GM19351 (cell line): ENCODE measurements around the gene TNS3.
"Not testable (repeated sequence)": the region's sequence is repeated elsewhere in the genome, so short reads cannot be mapped to it uniquely, and the experiment has no call there.

Source experiments
- ATAC-seq: cut with Tn5 transposase; IDR thresholded peaks from one replicate; pipeline ENCODE4 v1.9.1; 2021; ENCODE audit warnings: mild to moderate bottlenecking, moderate library complexity; ENCODE audit not compliant: unreplicated experiment

Gene TNS3

GRCh38 chr7:47474937-47475879, 106.7 kb downstream of the TNS3 start:
- peak; percentile 89 for ATAC-seq

GRCh38 chr7:47474211-47474936, 107.5 kb downstream of the TNS3 start:
- no peak for ATAC-seq

- ATAC-seq: peak; percentile 49
Observed at GRCh38 chr7:47473499-47474210, 108.3 kb downstream of the TNS3 start.

- no peak for ATAC-seq
Observed at GRCh38 chr7:47472444-47473157, 109.3 kb downstream of the TNS3 start.

GRCh38 chr7:47471831-47472230, 110.1 kb downstream of the TNS3 start:
- no peak for ATAC-seq

GRCh38 chr7:47471358-47471703, 110.6 kb downstream of the TNS3 start:
- no peak for ATAC-seq

GRCh38 chr7:47470567-47471357, 111.1 kb downstream of the TNS3 start:
- ATAC-seq: no peak

GRCh38 chr7:47469846-47470245, 112.1 kb downstream of the TNS3 start:
- not testable (repeated sequence) for ATAC-seq

- ATAC-seq: no peak
Observed at GRCh38 chr7:47466832-47467231, 115.1 kb downstream of the TNS3 start.

GRCh38 chr7:47465191-47465590, 116.7 kb downstream of the TNS3 start:
- ATAC-seq: no peak

- no peak for ATAC-seq
Observed at GRCh38 chr7:47464266-47464665, 117.6 kb downstream of the TNS3 start.

- ATAC-seq: no peak
Observed at GRCh38 chr7:47461746-47462145, 120.2 kb downstream of the TNS3 start.

- ATAC-seq: no peak
Observed at GRCh38 chr7:47461161-47461560, 120.8 kb downstream of the TNS3 start.

GRCh38 chr7:47460251-47460989, 121.5 kb downstream of the TNS3 start:
- ATAC-seq: no peak

GRCh38 chr7:47458486-47458885, 123.4 kb downstream of the TNS3 start:
- ATAC-seq: no peak

- no peak for ATAC-seq
Observed at GRCh38 chr7:47458057-47458456, 123.9 kb downstream of the TNS3 start.

GRCh38 chr7:47456210-47456955, 125.5 kb downstream of the TNS3 start:
- ATAC-seq: no peak

- no peak for ATAC-seq
Observed at GRCh38 chr7:47455872-47456185, 126.1 kb downstream of the TNS3 start.
